HL-60 (cell line): ENCODE results near the gene ARHGEF16.

Experiments
- DNase-seq, 2 experiments: peaks; one replicate each; pipeline ENCODE4 v3.0.0-alpha.2; 2010 to 2020; ENCODE audit warnings: low read depth in 1 of 2, low spot score in 1 of 2
- H3K27ac ChIP-seq: fragments of 250-450 bp; sonication (Bioruptor Pico); replicated peaks from 2 replicates; pipeline ENCODE4 v1.5.1; 2020; ENCODE audit warnings: mild to moderate bottlenecking, moderate library complexity
- H3K27me3 ChIP-seq: fragments of 250-450 bp; sonication (Bioruptor Pico); 2 replicates; pipeline ENCODE4 v1.5.1; 2021; ENCODE audit warnings: mild to moderate bottlenecking, moderate library complexity; ENCODE audit not compliant: insufficient read depth, poor library complexity, severe bottlenecking
- H3K4me3 ChIP-seq: replicated peaks from 2 replicates; pipeline ENCODE4 v1.5.1; 2011; ENCODE audit warnings: mild to moderate bottlenecking, control low read depth, low read length; ENCODE audit not compliant: insufficient read depth
- CTCF ChIP-seq: IDR thresholded peaks from one replicate; pipeline ENCODE4 v1.5.1; 2011; ENCODE audit warnings: low read length, control low read depth, inconsistent platforms; ENCODE audit not compliant: insufficient read depth
- GABPA ChIP-seq: IDR thresholded peaks from 2 replicates; pipeline ENCODE4 v1.6.1; 2012; ENCODE audit warnings: low read depth
- POLR2AphosphoS5 ChIP-seq: IDR thresholded peaks from 2 replicates; pipeline ENCODE4 v1.6.1; 2012; ENCODE audit warnings: low read depth
- REST ChIP-seq: IDR thresholded peaks from 2 replicates; pipeline ENCODE4 v1.6.1; 2012; ENCODE audit warnings: low read depth; ENCODE audit not compliant: insufficient replicate concordance
- SPI1 ChIP-seq: IDR thresholded peaks from 2 replicates; pipeline ENCODE4 v1.6.1; 2012; ENCODE audit warnings: low read depth, mild to moderate bottlenecking, borderline replicate concordance

The ARHGEF16 gene

GRCh38 chr1:3518756-3519155 is 64.3 kb downstream of the ARHGEF16 start:
- TF ChIP-seq POLR2AphosphoS5 (no peak), SPI1 (no peak), CTCF (no peak), REST (no peak)
- Histone ChIP-seq H3K27ac (no peak overlapping the region), H3K27me3 (no peaks in the 10 kb centered on the region), H3K4me3 (no peak overlapping the region)
- no peak for DNase-seq

- DNase-seq, result no peak
- Histone ChIP-seq H3K27me3 (no peaks in the 10 kb centered on the region), H3K27ac (no peak overlapping the region), H3K4me3 (no peak overlapping the region)
- TF ChIP-seq GABPA, result no peak
- TF ChIP-seq CTCF, result no peak
- TF ChIP-seq SPI1, result no peak
- TF ChIP-seq POLR2AphosphoS5, result no peak
- no peak for TF ChIP-seq REST
Measured at GRCh38 chr1:3519301-3519885, 64.9 kb downstream of the ARHGEF16 start.

GRCh38 chr1:3520419-3521378 is 66.2 kb downstream of the ARHGEF16 start:
- Histone ChIP-seq H3K27ac (no peak overlapping the region), H3K27me3 (no peaks in the 10 kb centered on the region), H3K4me3 (no peak overlapping the region)
- no peak for TF ChIP-seq GABPA
- no peak for TF ChIP-seq POLR2AphosphoS5
- no peak for TF ChIP-seq SPI1
- no peak for TF ChIP-seq REST
- no peak for TF ChIP-seq CTCF
- no peak for DNase-seq
